ENCODE measurements around the gene RPAP3. TPM values are rescaled to one million over a fixed set of nuclear protein-coding genes. Genes with fewer than 3 reads are reported as not detected.
A peak's percentile ranks its signal among the peaks of the same experiment; 100 is the strongest.

Gene RPAP3
- total and polyA plus RNA-seq, 9 of the 15 experiments (the other 6 are each of a cell fraction or from before 2014, with no cell fraction given) = 40.0 to 92.1 (median 54.1) TPM

DNA sequence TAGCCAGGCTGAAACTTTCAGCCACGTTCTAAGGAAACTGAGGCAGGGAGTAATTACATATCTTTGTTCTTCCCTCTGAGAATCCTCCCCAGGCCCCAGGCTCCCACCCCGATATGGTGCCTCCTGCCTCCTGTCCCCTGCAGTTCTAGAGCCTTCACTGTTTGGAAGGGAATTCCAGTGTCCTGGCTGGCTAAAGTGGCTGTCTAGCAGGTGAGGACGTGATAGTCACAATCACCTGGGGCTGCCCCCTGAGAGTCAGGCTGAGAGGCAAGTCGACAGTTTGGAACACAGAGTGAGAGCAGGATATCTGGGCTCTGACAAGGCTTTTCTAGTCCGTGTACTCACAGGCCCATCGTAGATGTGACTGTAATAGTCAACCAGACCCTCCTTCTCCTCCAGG lies 6.3 kb upstream of the RPAP3 start:
- no peak overlapping the region for H3K27ac ChIP-seq (ENCODE audit: extremely low read depth, low read depth, low read length)
- ChIA-PET POLR2A (no interaction called here), CTCF (ENCODE audit: low intra/inter-chr PET ratio) (no interaction called here)
- H3K9me1 ChIP-seq (ENCODE audit: control insufficient read depth, insufficient read depth, low read length) = no peaks in the 10 kb centered on the region
- BruUV-seq (replicated peaks) = no TSS peak
- intact Hi-C loops (cut with micrococcal nuclease) = loop anchor here (10.0 kb wide), 1 partner anchor 453 kb away; no protein-coding TSS in a partner anchor
- DNase-seq (ENCODE audit: extremely low read depth in 1 of 4, low spot score in 3 of 4) (no peak), ATAC-seq (no peak), FAIRE-seq (no peak)
- H3K9me3 ChIP-seq (replicated peaks; ENCODE audit: control insufficient read depth, insufficient read depth, low read depth, low read length) = no peaks in the 10 kb centered on the region
- TF ChIP-seq JUN (IDR thresholded peaks at IDR 0.05; ENCODE audit: borderline replicate concordance, low read depth, low read length) (no peak), JUN (CRISPR knock-in tag; IDR thresholded peaks at IDR 0.05; ENCODE audit: borderline replicate concordance) (no peak), DMBX1 (CRISPR knock-in tag; IDR thresholded peaks at IDR 0.05; ENCODE audit: borderline replicate concordance) (no peak), ESRRB (CRISPR knock-in tag; IDR thresholded peaks at IDR 0.05; ENCODE audit: borderline replicate concordance) (no peak), TBP (optimal IDR thresholded peaks at IDR 0.05; ENCODE audit: low read depth, low read length) (no peak)
- H2AFZ ChIP-seq (ENCODE audit: low read depth, low read length) = no peak overlapping the region
- H3K4me1 ChIP-seq (replicated peaks in 1 of 2; ENCODE audit: control insufficient read depth in 2 of 2, insufficient read depth in 2 of 2, low read length in 2 of 2) = peaks cover 0 to 25% of the 10 kb centered on the region in 2 experiments; a peak in 4 of 5 replicates
- 62% methylated on average over 6 of the region's 6 CpGs for WGBS (ENCODE audit: insufficient coverage, low coverage, missing lambda C conversion rate)
- H3K79me2 ChIP-seq (ENCODE audit: control insufficient read depth, insufficient read depth, low read length) = peaks cover 10% of the 10 kb centered on the region; the same call in 2 of the 3 replicates
- no peaks in the 10 kb centered on the region for H3K36me3 ChIP-seq (ENCODE audit: control insufficient read depth, insufficient read depth, low read length)
- peak overlapping the region in 1 of 2 experiments; percentile 12; a peak in 1 of 4 replicates for H3K9ac ChIP-seq (ENCODE audit: insufficient read depth in 1 of 2, low read depth in 2 of 2, low read length in 2 of 2)
- no peaks in the 10 kb centered on the region for H3K27me3 ChIP-seq (ENCODE audit: control insufficient read depth in 2 of 2, insufficient read depth in 2 of 2, low read length in 2 of 2)
- H3K4me2 ChIP-seq (ENCODE audit: insufficient read depth, low read length) = no peak overlapping the region
- no peaks in the 10 kb centered on the region; the same call in 1 of the 2 replicates for H4K20me1 ChIP-seq (replicated peaks; ENCODE audit: control insufficient read depth, insufficient read depth, low read length)
- in situ Hi-C loops (cut with MboI) = loop anchor here (5.0 to 10.0 kb wide), 4 partner anchors 63 to 465 kb away; partner anchors contain the start of gene SLC48A1
- H3K4me3 ChIP-seq = no peak overlapping the region

DNA sequence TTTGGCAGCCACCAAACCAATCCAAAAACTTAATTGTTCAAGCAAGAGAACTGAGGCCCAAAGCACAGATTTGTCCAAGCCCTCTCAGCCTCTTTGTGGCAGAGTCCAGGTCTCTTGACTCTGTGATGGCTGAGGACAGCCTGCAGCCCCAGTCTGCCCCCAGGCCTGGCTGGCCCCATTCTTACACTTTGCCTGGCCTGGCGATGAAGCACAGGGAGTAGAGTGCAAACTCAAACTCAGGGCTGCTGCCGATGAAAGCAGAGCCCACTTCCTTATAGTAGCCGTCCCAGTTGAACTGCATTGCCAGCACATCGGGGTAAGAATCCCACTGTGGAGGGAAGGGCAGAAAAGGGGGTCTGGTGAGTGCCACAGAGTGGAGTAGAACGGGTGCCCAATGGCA lies 5.6 kb upstream of the RPAP3 start:
- no peaks in the 10 kb centered on the region for H3K9me1 ChIP-seq (ENCODE audit: control insufficient read depth, insufficient read depth, low read length)
- no peaks in the 10 kb centered on the region for H3K9me3 ChIP-seq (replicated peaks; ENCODE audit: control insufficient read depth, insufficient read depth, low read depth, low read length)
- H3K36me3 ChIP-seq (ENCODE audit: control insufficient read depth, insufficient read depth, low read length) = no peaks in the 10 kb centered on the region
- no TSS peak for BruUV-seq (replicated peaks)
- ChIA-PET POLR2A (no interaction called here), CTCF (ENCODE audit: low intra/inter-chr PET ratio) (no interaction called here)
- 69% methylated on average over 5 of the region's 5 CpGs for WGBS (ENCODE audit: insufficient coverage, low coverage, missing lambda C conversion rate)
- no peak for FAIRE-seq
- H4K20me1 ChIP-seq (replicated peaks; ENCODE audit: control insufficient read depth, insufficient read depth, low read length) = no peaks in the 10 kb centered on the region; the same call in 1 of the 2 replicates
- no peak for ATAC-seq
- intact Hi-C loops (cut with micrococcal nuclease) (loop anchor here (10.0 kb wide), 1 partner anchor 453 kb away; no protein-coding TSS in a partner anchor), in situ Hi-C loops (cut with MboI) (loop anchor here (5.0 to 10.0 kb wide), 4 partner anchors 63 to 466 kb away; partner anchors contain the start of gene SLC48A1)
- H3K4me2 ChIP-seq (ENCODE audit: insufficient read depth, low read length) = no peak overlapping the region
- no peak overlapping the region for H3K27ac ChIP-seq (ENCODE audit: extremely low read depth, low read depth, low read length)
- no peaks in the 10 kb centered on the region for H3K27me3 ChIP-seq (ENCODE audit: control insufficient read depth in 2 of 2, insufficient read depth in 2 of 2, low read length in 2 of 2)
- no peak overlapping the region for H3K4me3 ChIP-seq
- H2AFZ ChIP-seq (ENCODE audit: low read depth, low read length) = no peak overlapping the region
- H3K9ac ChIP-seq (ENCODE audit: insufficient read depth in 1 of 2, low read depth in 2 of 2, low read length in 2 of 2) = peak overlapping the region in 1 of 2 experiments; percentile 19; a peak in 1 of 4 replicates
- H3K79me2 ChIP-seq (ENCODE audit: control insufficient read depth, insufficient read depth, low read length) = peaks cover 17% of the 10 kb centered on the region
- DNase-seq (ENCODE audit: extremely low read depth in 1 of 4, low spot score in 3 of 4) = no peak
- H3K4me1 ChIP-seq (replicated peaks in 1 of 2; ENCODE audit: control insufficient read depth in 2 of 2, insufficient read depth in 2 of 2, low read length in 2 of 2) = peaks cover 0 to 26% of the 10 kb centered on the region in 2 experiments; a peak in 3 of 5 replicates
- TF ChIP-seq PHF8 (IDR thresholded peaks at IDR 0.05; ENCODE audit: borderline replicate concordance, low read length) (no peak), ZNF668 (CRISPR knock-in tag; IDR thresholded peaks at IDR 0.05) (no peak), DACH1 (IDR thresholded peaks at IDR 0.05; ENCODE audit: partially characterized antibody) (no peak), SRSF1 (IDR thresholded peaks at IDR 0.05; ENCODE audit: low read depth, low read length) (no peak)
- TF ChIP-seq, protein P1, sequence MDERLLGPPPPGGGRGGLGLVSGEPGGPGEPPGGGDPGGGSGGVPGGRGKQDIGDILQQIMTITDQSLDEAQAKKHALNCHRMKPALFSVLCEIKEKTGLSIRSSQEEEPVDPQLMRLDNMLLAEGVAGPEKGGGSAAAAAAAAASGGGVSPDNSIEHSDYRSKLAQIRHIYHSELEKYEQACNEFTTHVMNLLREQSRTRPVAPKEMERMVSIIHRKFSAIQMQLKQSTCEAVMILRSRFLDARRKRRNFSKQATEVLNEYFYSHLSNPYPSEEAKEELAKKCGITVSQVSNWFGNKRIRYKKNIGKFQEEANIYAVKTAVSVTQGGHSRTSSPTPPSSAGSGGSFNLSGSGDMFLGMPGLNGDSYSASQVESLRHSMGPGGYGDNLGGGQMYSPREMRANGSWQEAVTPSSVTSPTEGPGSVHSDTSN (CRISPR knock-in tag; IDR thresholded peaks at IDR 0.05; ENCODE audit: low read depth) = no peak
- TF ChIP-seq, protein P1 (tag; conservative IDR thresholded peaks at IDR 0.05; ENCODE audit: low read depth) = no peak

All from K562 (cell line).